D721Med (cell line): ENCODE data around the gene FBLL1.

Source experiments
- DNase-seq: peaks from one replicate; pipeline ENCODE4 v3.0.0; 2011; ENCODE audit warnings: low spot score; ENCODE audit not compliant: insufficient read length
- FAIRE-seq: peaks from 2 replicates; lab custom pipeline; 2011; peaks lifted over from hg19 to GRCh38; lab: Jason Lieb, UNC
- CTCF ChIP-seq: IDR thresholded peaks from 2 replicates; pipeline ENCODE4 v1.5.1; 2012; ENCODE audit warnings: mild to moderate bottlenecking, control low read depth; ENCODE audit not compliant: insufficient read depth; ENCODE audit errors: missing control alignments

The FBLL1 gene

DNA sequence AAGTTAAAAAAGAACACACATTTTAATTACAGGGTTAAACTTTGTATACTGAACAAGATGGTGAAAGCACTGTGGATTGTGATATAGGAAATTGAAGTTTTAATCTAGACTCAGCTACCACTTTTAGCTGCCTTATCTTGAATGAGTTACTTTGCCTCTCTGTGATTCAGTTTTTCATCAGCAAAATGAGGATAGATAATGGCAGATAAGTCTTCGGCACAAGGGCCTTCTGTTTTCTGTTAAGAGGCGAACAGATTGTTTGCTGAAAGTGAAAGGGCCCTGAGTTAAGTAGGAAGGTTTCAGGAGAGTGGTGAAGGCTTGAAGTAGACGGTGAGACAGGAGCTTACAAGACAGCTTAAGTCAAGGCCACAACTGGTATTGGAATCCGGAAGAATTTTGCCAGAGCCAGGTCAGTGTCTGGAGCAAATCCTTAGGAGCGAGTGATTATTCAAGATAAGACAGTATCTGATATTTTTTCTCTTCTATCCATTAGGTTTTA lies 35.0 kb upstream of the FBLL1 start:
- FAIRE-seq = no peak
- no peak for TF ChIP-seq CTCF

GRCh38 chr5:168502563-168503237 lies 26.4 kb upstream of the FBLL1 start:
- no peak for TF ChIP-seq CTCF
- FAIRE-seq (no peak), DNase-seq (no peak)

More for the DNA sequence above, 35.0 kb upstream of the FBLL1 start:
- no peak for DNase-seq

DNA sequence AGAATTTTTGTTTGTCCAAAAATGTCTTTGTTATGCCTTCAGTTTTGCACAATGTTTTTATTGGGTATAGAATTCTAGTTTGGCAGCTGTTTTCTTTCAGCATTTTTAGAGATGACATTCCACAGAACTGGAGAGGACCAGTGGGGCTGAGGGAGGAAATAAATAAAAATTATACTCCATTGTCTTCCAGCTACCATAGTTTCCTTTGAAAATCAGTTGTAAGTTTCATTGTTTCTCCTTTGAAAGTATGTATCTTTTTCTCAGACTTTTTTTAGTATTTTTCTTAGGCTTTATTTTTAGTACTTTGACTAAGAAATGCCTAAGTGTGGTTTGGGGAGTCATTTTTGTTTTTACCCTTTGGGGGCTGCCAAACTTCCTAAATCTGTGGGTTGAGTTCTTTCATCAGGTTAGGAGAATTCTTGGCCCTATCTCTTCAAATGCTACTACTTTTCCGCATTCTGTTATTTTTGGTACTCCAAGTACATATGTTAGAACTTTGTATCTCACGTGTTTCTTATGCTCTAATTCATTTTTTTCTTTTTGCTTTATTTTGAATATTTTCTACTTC lies 15.2 kb upstream of the FBLL1 start:
- FAIRE-seq (no peak), DNase-seq (no peak)
- TF ChIP-seq CTCF = no peak

GRCh38 chr5:168525856-168526255 lies 3.2 kb upstream of the FBLL1 start:
- FAIRE-seq = no peak
- DNase-seq = no peak
- TF ChIP-seq CTCF = no peak

DNA sequence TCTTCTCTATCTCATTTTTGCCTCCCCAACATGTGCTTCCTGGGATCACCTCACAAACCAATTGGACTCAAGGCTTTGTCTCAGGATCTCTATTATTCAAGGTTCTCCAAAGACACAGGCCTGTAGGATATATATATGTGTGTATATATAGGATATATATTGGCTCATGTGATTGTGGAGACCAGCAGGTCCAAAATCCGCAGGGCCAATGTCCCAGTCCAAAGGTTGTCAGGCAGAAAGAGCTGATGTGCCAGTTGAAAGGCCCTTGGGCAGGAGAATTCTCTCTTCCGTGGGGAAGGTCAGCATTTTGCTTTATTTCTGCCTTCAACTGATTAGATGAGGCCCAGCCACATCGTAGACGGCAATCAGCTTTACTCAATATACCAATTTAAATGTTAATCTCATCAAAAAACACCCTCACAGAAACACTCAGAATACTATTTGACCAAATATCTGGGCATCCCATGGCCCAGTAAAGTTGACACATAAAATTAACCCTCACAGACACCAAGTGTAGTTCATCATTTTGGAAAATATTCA lies 1.3 kb upstream of the FBLL1 start:
- TF ChIP-seq CTCF = no peak
- no peak for DNase-seq

DNA sequence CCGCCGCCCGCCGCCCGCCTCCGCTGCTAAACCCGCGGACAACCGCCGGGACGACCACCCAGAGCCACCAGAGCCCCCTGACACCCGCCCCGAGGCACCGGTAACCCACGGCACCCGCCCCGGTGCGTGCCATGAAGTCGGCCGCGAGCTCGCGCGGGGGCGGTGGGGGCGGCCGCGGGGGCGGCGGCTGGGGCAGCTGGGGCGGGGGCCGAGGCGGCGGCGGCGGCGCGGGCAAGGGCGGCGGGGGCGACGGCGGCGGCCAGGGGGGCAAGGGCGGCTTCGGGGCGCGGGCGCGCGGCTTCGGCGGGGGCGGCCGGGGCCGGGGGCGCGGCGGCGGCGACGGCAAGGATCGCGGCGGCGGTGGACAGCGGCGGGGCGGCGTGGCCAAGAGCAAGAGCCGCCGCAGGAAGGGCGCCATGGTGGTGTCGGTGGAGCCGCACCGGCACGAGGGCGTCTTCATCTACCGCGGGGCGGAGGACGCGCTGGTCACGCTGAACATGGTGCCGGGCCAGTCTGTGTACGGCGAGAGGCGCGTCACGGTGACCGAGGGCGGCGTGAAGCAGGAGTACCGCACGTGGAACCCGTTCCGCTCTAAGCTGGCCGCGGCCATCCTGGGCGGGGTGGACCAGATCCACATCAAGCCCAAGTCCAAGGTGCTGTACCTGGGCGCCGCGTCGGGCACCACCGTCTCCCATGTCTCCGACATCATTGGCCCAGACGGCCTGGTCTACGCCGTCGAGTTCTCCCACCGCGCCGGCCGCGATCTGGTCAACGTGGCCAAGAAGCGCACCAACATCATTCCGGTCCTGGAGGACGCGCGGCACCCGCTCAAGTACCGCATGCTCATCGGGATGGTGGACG lies 499 bp downstream of the FBLL1 start:
- DNase-seq (peak; percentile 41), FAIRE-seq (no peak)
- TF ChIP-seq CTCF = no peak

More for the DNA sequence above, 1.3 kb upstream of the FBLL1 start:
- FAIRE-seq = no peak
